T-helper 2 cell treated with Interferon-gamma antibody and Interleukin-4, amounts not matched to agents 5 μg/mL and 100 μg/mL, for 36 hours (primary cell): ENCODE data around the gene SLC12A1.

Experiments used
- DNase-seq: peaks from one replicate; pipeline ENCODE4 v3.0.0; 2021; ENCODE audit warnings: low spot score
- H3K27ac Mint-ChIP-seq: one replicate; pipeline ENCODE4 v1.8.0; 2021; ENCODE audit warnings: mild to moderate bottlenecking, mixed read lengths
- H3K27me3 Mint-ChIP-seq: one replicate; pipeline ENCODE4 v1.8.0; 2021; ENCODE audit warnings: low read depth, mixed read lengths
- H3K36me3 Mint-ChIP-seq: one replicate; pipeline ENCODE4 v1.8.0; 2021; ENCODE audit warnings: low read depth, mixed read lengths
- H3K4me1 Mint-ChIP-seq: one replicate; pipeline ENCODE4 v1.8.0; 2021; ENCODE audit warnings: low read depth, mixed read lengths
- H3K4me3 Mint-ChIP-seq: one replicate; pipeline ENCODE4 v1.8.0; 2022; ENCODE audit warnings: mild to moderate bottlenecking, moderate library complexity, mixed read lengths
- H3K9me3 Mint-ChIP-seq: one replicate; pipeline ENCODE4 v1.8.0; 2021; ENCODE audit warnings: mixed read lengths

Gene SLC12A1

DNA sequence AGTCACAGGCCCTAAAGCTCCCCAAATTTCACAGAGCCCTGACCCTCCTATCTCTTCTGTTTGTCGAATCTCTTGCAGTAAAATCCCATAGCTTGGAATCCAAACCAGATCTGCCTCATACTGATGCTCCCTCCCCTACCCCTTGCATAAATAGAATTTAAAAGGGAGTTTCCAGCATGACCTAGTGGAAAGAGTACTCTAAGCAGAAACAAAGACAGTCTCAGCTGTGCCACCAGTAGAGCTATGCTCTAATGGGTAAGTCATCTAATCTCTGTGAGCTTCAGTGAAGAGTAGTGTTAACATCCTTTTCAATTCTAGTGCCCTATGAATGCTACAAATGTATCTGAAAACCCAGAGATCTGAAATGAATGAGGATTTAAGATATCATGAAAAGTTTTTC, 4.0 kb upstream of the SLC12A1 start:
- H3K27ac Mint-ChIP-seq = no peak overlapping the region
- no peak overlapping the region for H3K4me3 Mint-ChIP-seq
- H3K36me3 Mint-ChIP-seq = no peaks in the 10 kb centered on the region
- no peak for DNase-seq
- H3K9me3 Mint-ChIP-seq = no peaks in the 10 kb centered on the region
- peaks cover 13% of the 10 kb centered on the region for H3K27me3 Mint-ChIP-seq
- no peaks in the 10 kb centered on the region for H3K4me1 Mint-ChIP-seq

DNA sequence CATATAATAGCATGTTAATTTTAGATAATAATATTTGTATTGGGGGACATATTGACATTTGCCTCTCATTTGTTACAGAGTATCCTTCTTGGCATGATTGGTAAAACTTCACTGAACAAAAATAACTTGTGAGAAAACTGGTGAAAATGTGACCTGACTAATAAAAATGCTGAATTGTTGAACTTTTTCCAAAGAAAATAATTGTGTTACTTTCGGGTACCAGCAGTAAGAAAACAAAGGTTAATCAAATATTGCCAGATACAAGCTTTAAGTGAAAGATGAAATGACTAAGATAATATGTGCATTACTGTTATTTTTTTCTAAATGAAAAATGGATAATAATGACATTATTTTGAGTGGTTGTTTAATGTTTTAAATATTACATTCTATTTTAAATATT, 15.2 kb downstream of the SLC12A1 start:
- no peak for DNase-seq
- Mint-ChIP-seq H3K27ac (no peak overlapping the region), H3K27me3 (peaks cover 11% of the 10 kb centered on the region), H3K4me1 (no peaks in the 10 kb centered on the region), H3K36me3 (no peaks in the 10 kb centered on the region), H3K4me3 (no peak overlapping the region), H3K9me3 (no peaks in the 10 kb centered on the region)

GRCh38 chr15:48221885-48222284, 15.8 kb downstream of the SLC12A1 start:
- no peak overlapping the region for H3K4me3 Mint-ChIP-seq
- no peak for DNase-seq
- H3K27me3 Mint-ChIP-seq = peaks cover 12% of the 10 kb centered on the region
- no peaks in the 10 kb centered on the region for H3K36me3 Mint-ChIP-seq
- no peaks in the 10 kb centered on the region for H3K9me3 Mint-ChIP-seq
- no peaks in the 10 kb centered on the region for H3K4me1 Mint-ChIP-seq
- no peak overlapping the region for H3K27ac Mint-ChIP-seq

GRCh38 chr15:48222627-48223026, 16.5 kb downstream of the SLC12A1 start:
- no peak for DNase-seq
- no peaks in the 10 kb centered on the region for H3K4me1 Mint-ChIP-seq
- H3K4me3 Mint-ChIP-seq = no peak overlapping the region
- H3K9me3 Mint-ChIP-seq = no peaks in the 10 kb centered on the region
- H3K36me3 Mint-ChIP-seq = no peaks in the 10 kb centered on the region
- no peak overlapping the region for H3K27ac Mint-ChIP-seq
- H3K27me3 Mint-ChIP-seq = peaks cover 13% of the 10 kb centered on the region

DNA sequence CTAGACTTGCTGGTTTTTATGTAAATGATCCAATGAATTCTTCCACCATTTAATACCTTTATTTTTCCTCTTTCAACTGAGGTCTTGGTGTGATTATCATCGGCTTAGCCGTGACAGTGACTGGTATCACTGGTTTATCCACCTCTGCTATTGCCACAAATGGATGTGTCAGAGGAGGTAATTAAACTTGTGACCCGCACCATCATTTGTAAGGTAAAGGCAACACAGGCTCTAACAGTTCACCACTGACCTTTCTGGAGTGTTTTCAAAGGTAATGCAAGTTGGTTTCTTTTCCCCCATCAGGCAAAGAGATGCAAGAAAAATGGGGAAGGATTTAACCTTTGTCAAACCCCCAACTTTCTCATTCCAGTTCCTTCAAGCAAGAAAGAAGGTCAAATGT, 19.7 kb downstream of the SLC12A1 start:
- peaks cover 15% of the 10 kb centered on the region for H3K27me3 Mint-ChIP-seq
- H3K36me3 Mint-ChIP-seq = no peaks in the 10 kb centered on the region
- H3K9me3 Mint-ChIP-seq = no peaks in the 10 kb centered on the region
- DNase-seq = no peak
- no peak overlapping the region for H3K27ac Mint-ChIP-seq
- no peak overlapping the region for H3K4me3 Mint-ChIP-seq
- no peaks in the 10 kb centered on the region for H3K4me1 Mint-ChIP-seq

DNA sequence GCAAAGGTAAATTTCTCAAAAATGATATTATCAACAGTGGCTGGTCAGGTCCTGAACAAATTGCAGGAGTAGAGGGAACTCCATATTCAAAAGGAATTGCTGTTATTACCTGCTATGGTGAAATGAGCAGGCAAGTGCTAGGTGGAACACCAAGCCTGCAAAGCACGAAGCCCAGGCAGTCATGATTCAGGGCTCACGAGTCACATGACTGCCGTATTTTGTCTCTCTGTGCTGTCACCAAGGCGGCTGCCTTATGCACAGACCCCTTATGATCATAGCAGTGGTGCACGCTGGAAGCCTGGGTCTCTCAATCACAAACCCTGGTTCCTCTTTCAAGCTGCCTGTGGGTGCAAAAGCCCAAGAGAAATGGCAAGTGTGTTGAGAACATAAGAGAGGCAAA, 24.4 kb downstream of the SLC12A1 start:
- Mint-ChIP-seq H3K27ac (no peak overlapping the region), H3K4me3 (no peak overlapping the region), H3K36me3 (no peaks in the 10 kb centered on the region), H3K27me3 (peaks cover 10% of the 10 kb centered on the region), H3K9me3 (no peaks in the 10 kb centered on the region), H3K4me1 (no peaks in the 10 kb centered on the region)
- DNase-seq = no peak

DNA sequence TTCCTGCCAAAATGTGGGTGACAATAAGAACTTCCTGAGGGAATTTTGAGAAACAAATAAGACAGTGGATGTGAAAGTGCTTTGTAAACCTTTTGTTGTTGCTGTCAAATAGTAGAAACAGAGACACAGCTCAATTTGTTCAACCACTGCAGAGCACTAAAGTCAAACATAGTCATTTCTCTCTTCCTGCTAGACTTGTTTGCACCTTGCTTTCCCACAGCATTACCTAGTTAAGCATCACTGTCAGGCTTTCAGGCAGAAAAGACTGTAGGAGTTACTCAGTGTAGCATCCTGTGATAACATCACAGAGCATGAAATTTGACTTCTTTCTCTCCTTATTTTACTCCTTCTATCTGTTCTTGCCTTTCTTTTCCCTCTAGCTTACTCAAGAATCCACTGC, 27.1 kb downstream of the SLC12A1 start:
- DNase-seq = no peak
- Mint-ChIP-seq H3K27me3 (peaks cover 3% of the 10 kb centered on the region), H3K9me3 (no peaks in the 10 kb centered on the region), H3K36me3 (no peaks in the 10 kb centered on the region), H3K4me3 (no peak overlapping the region), H3K4me1 (no peaks in the 10 kb centered on the region), H3K27ac (no peak overlapping the region)

DNA sequence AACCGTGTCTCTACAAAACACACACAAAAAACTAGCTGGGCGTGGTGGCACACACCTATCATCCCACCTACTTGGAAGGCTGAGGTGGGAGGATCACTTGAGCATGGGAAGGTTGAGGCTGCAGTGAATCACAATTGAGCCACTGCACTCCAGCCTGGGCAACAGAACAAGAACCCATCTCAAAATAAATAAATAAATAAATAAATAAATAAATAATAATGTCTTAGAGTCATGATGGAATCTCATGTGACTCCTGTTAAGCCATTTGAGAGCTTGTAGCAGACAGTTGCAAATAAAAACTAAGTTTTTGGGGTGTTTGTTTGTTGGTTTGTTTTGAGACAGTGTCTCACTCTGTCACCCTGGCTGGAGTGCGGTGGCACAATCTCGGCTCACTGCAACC, 33.2 kb downstream of the SLC12A1 start:
- DNase-seq = no peak
- Mint-ChIP-seq H3K4me1 (no peaks in the 10 kb centered on the region), H3K4me3 (no peak overlapping the region), H3K36me3 (no peaks in the 10 kb centered on the region), H3K27me3 (no peaks in the 10 kb centered on the region), H3K9me3 (no peaks in the 10 kb centered on the region), H3K27ac (no peak overlapping the region)

- no peak for DNase-seq
- Mint-ChIP-seq H3K4me1 (no peaks in the 10 kb centered on the region), H3K27me3 (no peaks in the 10 kb centered on the region), H3K4me3 (no peak overlapping the region), H3K9me3 (no peaks in the 10 kb centered on the region), H3K36me3 (no peaks in the 10 kb centered on the region), H3K27ac (no peak overlapping the region)
Observed at GRCh38 chr15:48242015-48242414, 35.9 kb downstream of the SLC12A1 start.

DNA sequence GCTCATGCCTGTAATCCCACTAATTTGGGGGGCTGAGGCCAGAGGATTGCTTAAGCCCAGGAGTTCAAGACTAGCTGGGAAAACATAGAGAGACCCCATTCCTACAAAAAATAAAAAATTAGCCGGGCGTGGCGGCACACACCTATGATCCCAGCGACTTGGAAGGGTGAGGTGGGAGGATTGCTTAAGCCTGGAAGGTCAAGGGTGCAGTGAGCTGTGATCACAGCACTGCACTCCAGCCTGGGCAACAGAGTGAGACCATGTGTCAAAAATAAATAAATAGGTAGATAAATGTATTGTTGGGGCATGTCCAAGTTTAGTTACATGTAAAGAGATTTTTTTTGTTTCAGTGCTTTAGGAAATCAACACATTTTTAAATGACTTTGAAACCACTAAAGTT, 36.4 kb downstream of the SLC12A1 start:
- Mint-ChIP-seq H3K4me1 (no peaks in the 10 kb centered on the region), H3K36me3 (no peaks in the 10 kb centered on the region), H3K4me3 (no peak overlapping the region), H3K27me3 (no peaks in the 10 kb centered on the region), H3K27ac (no peak overlapping the region), H3K9me3 (no peaks in the 10 kb centered on the region)
- no peak for DNase-seq

- Mint-ChIP-seq H3K4me3 (no peak overlapping the region), H3K4me1 (no peaks in the 10 kb centered on the region), H3K27ac (no peak overlapping the region), H3K27me3 (peaks cover 2% of the 10 kb centered on the region), H3K36me3 (no peaks in the 10 kb centered on the region), H3K9me3 (no peaks in the 10 kb centered on the region)
- no peak for DNase-seq
Observed at GRCh38 chr15:48244921-48245320, 38.8 kb downstream of the SLC12A1 start.

DNA sequence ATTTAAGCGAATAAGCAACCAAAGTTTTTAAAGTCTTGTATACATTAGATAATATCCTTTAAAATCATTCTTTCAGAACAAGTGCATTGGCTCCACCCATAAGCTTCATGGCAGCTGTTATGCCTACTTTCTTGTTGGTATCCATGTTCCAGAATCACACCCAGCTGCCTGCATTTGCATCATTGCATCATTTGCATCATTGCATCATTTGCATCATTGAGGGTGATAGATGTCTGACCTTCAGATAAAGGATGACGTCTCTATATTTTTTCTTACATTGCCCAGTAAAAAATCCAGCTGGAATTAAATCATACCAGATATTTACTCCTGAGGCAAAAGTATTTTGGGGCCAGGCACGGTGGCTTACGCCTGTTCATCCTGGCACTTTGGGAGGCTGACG, 42.3 kb downstream of the SLC12A1 start:
- Mint-ChIP-seq H3K27ac (no peak overlapping the region), H3K9me3 (no peaks in the 10 kb centered on the region), H3K36me3 (no peaks in the 10 kb centered on the region), H3K4me1 (no peaks in the 10 kb centered on the region), H3K4me3 (no peak overlapping the region), H3K27me3 (peaks cover 2% of the 10 kb centered on the region)
- no peak for DNase-seq

GRCh38 chr15:48250640-48251076, 44.6 kb downstream of the SLC12A1 start:
- H3K36me3 Mint-ChIP-seq = no peaks in the 10 kb centered on the region
- no peak overlapping the region for H3K4me3 Mint-ChIP-seq
- H3K27ac Mint-ChIP-seq = no peak overlapping the region
- no peaks in the 10 kb centered on the region for H3K9me3 Mint-ChIP-seq
- peaks cover 2% of the 10 kb centered on the region for H3K27me3 Mint-ChIP-seq
- DNase-seq = no peak
- H3K4me1 Mint-ChIP-seq = no peaks in the 10 kb centered on the region

GRCh38 chr15:48253172-48253571, 47.1 kb downstream of the SLC12A1 start:
- no peak for DNase-seq
- H3K27ac Mint-ChIP-seq = no peak overlapping the region
- no peaks in the 10 kb centered on the region for H3K4me1 Mint-ChIP-seq
- H3K36me3 Mint-ChIP-seq = no peaks in the 10 kb centered on the region
- H3K27me3 Mint-ChIP-seq = no peaks in the 10 kb centered on the region
- H3K4me3 Mint-ChIP-seq = no peak overlapping the region
- no peaks in the 10 kb centered on the region for H3K9me3 Mint-ChIP-seq

DNA sequence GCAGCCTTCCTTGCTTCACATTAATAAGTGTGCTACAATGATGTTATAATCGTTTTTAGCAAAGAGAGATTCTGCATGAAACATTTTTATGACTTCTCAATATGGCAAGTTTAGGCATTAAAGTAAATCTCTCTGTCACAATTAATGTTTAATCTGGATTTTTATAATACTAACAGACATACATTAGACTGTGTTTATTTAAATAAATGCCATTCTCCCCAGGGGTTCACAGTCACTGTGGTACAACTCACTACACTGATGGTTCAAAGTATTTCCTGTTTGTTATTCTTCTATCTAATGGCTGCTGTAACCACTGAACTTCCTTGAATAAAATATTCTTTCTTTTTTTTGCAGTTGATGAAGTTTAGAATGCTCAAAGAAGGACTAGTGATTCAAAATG, 59.0 kb downstream of the SLC12A1 start:
- no peak overlapping the region for H3K27ac Mint-ChIP-seq
- DNase-seq = no peak
- peaks cover 13% of the 10 kb centered on the region for H3K27me3 Mint-ChIP-seq
- no peaks in the 10 kb centered on the region for H3K36me3 Mint-ChIP-seq
- H3K4me1 Mint-ChIP-seq = no peaks in the 10 kb centered on the region
- no peak overlapping the region for H3K4me3 Mint-ChIP-seq
- H3K9me3 Mint-ChIP-seq = no peaks in the 10 kb centered on the region
